ENCODE data around the gene GRIFIN.

GRIFIN gene

DNA sequence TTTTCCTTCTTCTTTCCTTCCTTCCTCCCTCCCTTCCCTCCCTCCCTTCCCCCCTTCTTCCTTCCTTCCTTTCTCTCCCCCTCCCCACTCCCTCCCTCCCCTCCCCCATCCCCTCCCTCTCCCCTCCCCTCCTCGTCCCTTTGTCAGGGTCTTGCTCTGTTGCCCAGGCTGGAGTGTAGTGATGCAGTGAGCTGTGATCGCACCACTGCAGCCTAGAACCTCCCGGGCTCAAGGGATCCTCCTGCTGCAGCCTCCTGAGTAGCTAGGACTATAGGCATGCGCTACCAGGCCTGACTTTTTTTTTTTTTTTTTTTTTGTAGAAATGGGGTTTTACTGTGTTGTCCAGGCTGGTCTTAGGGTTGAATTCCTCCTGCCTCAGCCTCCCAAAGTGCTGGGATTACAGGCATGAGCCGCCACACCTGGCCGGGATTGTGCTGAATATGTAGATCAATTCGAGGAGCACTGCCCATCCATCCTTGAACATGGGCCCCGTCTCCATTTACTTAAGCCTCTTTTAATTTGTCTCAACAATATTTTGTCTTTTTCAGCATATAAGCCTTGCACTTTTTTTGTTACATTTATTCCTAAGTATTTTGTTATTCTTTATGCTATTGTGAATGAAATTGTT is 23.4 kb downstream of the GRIFIN start:
- DNase-seq: no peak

- no peak for DNase-seq
These were observed 24.1 kb downstream of the GRIFIN start for GRCh38 chr7:2452074-2452507.

DNA sequence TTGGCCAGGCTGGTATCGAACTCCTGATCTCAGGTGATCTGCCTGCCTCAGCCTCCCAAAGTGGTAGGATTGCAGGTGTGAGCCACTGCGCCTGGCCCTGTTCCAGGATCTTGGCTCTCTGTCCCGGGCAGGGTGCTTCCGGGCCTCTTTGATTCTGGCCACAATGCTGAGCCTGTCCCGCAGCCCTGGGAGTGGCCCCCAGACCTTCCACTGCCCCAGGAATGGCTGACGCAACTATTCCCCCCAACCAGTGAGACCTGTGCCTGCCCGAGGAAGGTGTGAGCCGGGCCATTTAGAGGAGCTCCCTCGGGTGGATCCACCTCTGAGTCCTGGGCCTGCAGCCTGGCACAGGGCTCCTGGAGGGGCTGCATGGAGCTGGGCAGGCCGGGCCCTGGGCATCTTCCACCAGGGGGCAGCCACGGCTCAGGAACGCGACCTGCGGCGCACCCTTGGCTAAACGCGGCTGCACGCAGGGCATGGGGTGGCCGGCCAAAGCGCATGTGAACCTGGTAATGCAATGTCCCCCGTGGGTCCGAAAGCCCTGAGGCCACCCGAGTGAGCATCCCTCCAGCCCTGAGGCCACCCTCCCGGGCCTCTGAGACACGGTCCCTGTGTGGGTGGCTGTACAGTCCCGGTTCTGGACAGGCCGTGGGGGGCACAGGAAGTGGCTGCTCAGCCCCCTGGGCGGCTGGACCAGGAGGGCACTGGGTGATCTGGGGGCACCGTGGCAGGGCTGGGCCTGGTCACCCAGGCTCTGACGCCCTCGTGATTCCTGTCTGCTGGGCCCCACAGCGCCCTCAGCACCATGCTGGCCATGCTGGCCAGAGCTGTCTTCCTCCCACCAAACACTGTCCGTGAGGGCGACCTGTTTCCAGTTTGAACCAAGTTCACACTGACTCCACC is 24.8 kb downstream of the GRIFIN start:
- DNase-seq: peak; percentile 62

GRCh38 chr7:2450198-2451107 is 25.7 kb downstream of the GRIFIN start:
- DNase-seq: no peak

DNA sequence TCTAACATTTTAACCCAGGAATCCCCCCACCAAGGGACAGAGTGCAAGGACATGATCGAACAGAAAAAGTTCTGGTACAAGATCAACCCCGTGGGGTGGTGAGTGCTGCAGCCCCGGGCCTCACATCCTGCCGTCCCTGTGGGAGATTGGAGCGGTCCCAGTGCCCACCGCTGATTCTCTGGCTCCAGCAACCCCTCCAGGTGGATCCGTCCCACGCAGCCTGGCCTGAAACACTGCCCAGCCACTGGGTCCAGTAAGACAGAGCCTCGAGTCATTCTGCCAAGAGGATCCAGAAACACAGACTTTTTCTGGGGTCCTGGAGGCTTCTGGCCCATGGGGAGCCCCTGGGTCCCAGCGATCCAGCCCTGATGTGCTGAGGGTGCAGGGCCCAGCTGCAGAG is 29.5 kb downstream of the GRIFIN start:
- DNase-seq: no peak

- no peak for DNase-seq
These were observed 30.2 kb downstream of the GRIFIN start for GRCh38 chr7:2445898-2446555.

- DNase-seq: no peak
These were observed 31.2 kb downstream of the GRIFIN start for GRCh38 chr7:2445047-2445446.

- peak; percentile 71 for DNase-seq
These were observed 31.7 kb downstream of the GRIFIN start for GRCh38 chr7:2444476-2444875.

GRCh38 chr7:2443491-2443890 is 32.7 kb downstream of the GRIFIN start:
- DNase-seq: no peak

GRCh38 chr7:2441430-2442058 is 34.7 kb downstream of the GRIFIN start:
- no peak for DNase-seq

GRCh38 chr7:2440608-2441245 is 35.5 kb downstream of the GRIFIN start:
- DNase-seq: no peak

DNA sequence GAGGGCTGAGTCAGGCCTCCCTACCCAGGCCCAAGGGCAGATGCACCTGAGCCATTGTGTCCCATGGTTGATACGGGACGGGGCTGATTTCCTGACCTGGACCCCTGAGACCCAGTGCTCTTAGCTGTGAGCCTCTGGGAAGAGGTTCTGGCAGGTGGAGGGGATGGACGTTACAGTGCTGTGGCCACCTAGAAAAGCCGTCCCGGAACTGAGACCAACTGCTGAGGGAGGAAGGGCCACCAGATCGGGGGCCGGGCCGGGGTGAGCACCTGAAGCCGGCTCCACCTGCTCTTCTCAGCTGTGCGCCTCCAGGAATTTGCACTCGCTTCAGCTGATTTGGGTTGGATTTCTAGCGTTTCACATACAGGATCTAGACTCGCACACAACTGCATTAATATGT is 37.4 kb downstream of the GRIFIN start:
- no peak for DNase-seq

GRCh38 chr7:2438186-2438585 is 38.0 kb downstream of the GRIFIN start:
- DNase-seq: no peak

- no peak for DNase-seq
These were observed 38.6 kb downstream of the GRIFIN start for GRCh38 chr7:2437537-2438148.

GRCh38 chr7:2437136-2437535 is 39.1 kb downstream of the GRIFIN start:
- no peak for DNase-seq

DNA sequence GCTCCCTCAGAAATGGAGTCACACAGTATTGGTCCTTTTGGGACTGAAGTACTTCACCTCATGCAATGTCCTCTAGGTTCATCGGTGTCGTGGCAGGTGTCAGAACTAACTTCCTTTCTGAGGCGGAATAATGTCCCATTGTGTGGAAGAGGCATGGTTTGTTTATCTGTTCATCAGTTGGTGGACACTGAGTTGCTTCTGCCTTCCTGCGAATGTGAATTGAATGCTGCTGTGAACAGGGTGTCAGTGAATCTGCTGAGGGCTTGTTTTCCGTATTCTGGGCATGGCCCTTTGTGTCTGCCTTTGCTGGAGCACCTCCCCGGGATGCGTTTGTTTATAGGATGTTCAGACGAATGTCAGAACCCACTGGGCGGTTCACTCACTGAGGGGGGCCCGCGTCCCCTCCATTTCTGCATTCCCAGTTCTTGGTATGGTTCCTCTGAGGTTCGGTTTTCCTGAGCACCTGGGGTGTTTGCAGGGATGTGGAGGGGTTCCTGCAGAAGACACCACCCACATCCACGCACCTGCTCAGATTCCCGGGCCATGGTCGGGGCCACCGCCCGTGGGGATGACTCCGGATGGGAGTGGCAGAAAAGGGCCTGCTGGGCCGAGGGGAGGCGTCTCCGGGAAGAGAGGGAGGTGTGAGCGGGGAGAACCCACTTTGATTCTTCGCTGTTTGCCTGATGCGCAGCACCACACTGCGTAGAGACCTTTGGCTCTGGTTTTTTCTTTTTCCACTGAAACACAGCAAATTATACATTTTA is 39.7 kb downstream of the GRIFIN start:
- no peak for DNase-seq

- no peak for DNase-seq
These were observed 41.1 kb downstream of the GRIFIN start for GRCh38 chr7:2435146-2435545.

GRCh38 chr7:2433713-2434550 is 42.3 kb downstream of the GRIFIN start:
- no peak for DNase-seq
